ENCODE measurements around the gene LRRC23.
A peak's percentile ranks its signal among the peaks of the same experiment; 100 is the strongest.

Gene LRRC23

GRCh38 chr12:6941782-6942181 lies 37.2 kb downstream of the LRRC23 start:
- Histone ChIP-seq H3K4me1 (ENCODE audit: control insufficient read depth in 5 of 5, insufficient read depth in 5 of 5, low read length in 5 of 5) (peaks cover 14 to 75% (median 60%) of the 10 kb centered on the region in 5 donors), H3K27me3 (ENCODE audit: control insufficient read depth in 5 of 5, insufficient read depth in 4 of 5, low read length in 5 of 5) (no peaks in the 10 kb centered on the region), H3K27ac (ENCODE audit: low read depth, low read length) (no peak overlapping the region), H3K9ac (ENCODE audit: low read length in 5 of 5) (no peak overlapping the region), H3K36me3 (ENCODE audit: control insufficient read depth in 5 of 5, insufficient read depth in 5 of 5, low read length in 5 of 5) (peaks cover 0 to 41% (median 24%) of the 10 kb centered on the region in 5 donors), H3K4me3 (ENCODE audit: low read depth in 1 of 5, low read length in 5 of 5) (no peak overlapping the region), H3K9me3 (ENCODE audit: control insufficient read depth in 5 of 5, low read length in 5 of 5) (no peaks in the 10 kb centered on the region)

- Histone ChIP-seq H3K9ac (ENCODE audit: low read length in 5 of 5) (no peak overlapping the region), H3K4me3 (ENCODE audit: low read depth in 1 of 5, low read length in 5 of 5) (no peak overlapping the region), H3K36me3 (ENCODE audit: control insufficient read depth in 5 of 5, insufficient read depth in 5 of 5, low read length in 5 of 5) (peaks cover 0 to 40% (median 24%) of the 10 kb centered on the region in 5 donors), H3K4me1 (ENCODE audit: control insufficient read depth in 5 of 5, insufficient read depth in 5 of 5, low read length in 5 of 5) (peaks cover 14 to 71% (median 58%) of the 10 kb centered on the region in 5 donors), H3K27me3 (ENCODE audit: control insufficient read depth in 5 of 5, insufficient read depth in 4 of 5, low read length in 5 of 5) (no peaks in the 10 kb centered on the region), H3K27ac (ENCODE audit: low read depth, low read length) (peak overlapping the region; percentile 94), H3K9me3 (ENCODE audit: control insufficient read depth in 5 of 5, low read length in 5 of 5) (no peaks in the 10 kb centered on the region)
These were observed 37.7 kb downstream of the LRRC23 start for GRCh38 chr12:6942331-6942665.

GRCh38 chr12:6943389-6943721 lies 38.7 kb downstream of the LRRC23 start:
- H3K9me3 ChIP-seq (ENCODE audit: control insufficient read depth in 5 of 5, low read length in 5 of 5): no peaks in the 10 kb centered on the region
- H3K27ac ChIP-seq (ENCODE audit: low read depth, low read length): peak overlapping the region; percentile 94
- peak overlapping the region; percentile 28 to 91 (median 75) for H3K4me3 ChIP-seq (ENCODE audit: low read depth in 1 of 5, low read length in 5 of 5)
- H3K36me3 ChIP-seq (ENCODE audit: control insufficient read depth in 5 of 5, insufficient read depth in 5 of 5, low read length in 5 of 5): peaks cover 0 to 40% (median 27%) of the 10 kb centered on the region in 5 donors
- peaks cover 11 to 63% (median 48%) of the 10 kb centered on the region in 5 donors for H3K4me1 ChIP-seq (ENCODE audit: control insufficient read depth in 5 of 5, insufficient read depth in 5 of 5, low read length in 5 of 5)
- no peaks in the 10 kb centered on the region for H3K27me3 ChIP-seq (ENCODE audit: control insufficient read depth in 5 of 5, insufficient read depth in 4 of 5, low read length in 5 of 5)
- H3K9ac ChIP-seq (ENCODE audit: low read length in 5 of 5): peak overlapping the region; percentile 48 to 87 (median 79)

- Histone ChIP-seq H3K9me3 (ENCODE audit: control insufficient read depth in 5 of 5, low read length in 5 of 5) (no peaks in the 10 kb centered on the region), H3K27ac (ENCODE audit: low read depth, low read length) (peak within 1 kb of the TSS; percentile 94), H3K27me3 (ENCODE audit: control insufficient read depth in 5 of 5, insufficient read depth in 4 of 5, low read length in 5 of 5) (no peaks in the 10 kb centered on the region), H3K4me1 (ENCODE audit: control insufficient read depth in 5 of 5, insufficient read depth in 5 of 5, low read length in 5 of 5) (peaks cover 10 to 58% (median 43%) of the 10 kb centered on the region in 5 donors), H3K4me3 (ENCODE audit: low read depth in 1 of 5, low read length in 5 of 5) (peak within 1 kb of the TSS; percentile 68 to 91 (median 77)), H3K9ac (ENCODE audit: low read length in 5 of 5) (peak within 1 kb of the TSS; percentile 79 to 87 (median 84)), H3K36me3 (ENCODE audit: control insufficient read depth in 5 of 5, insufficient read depth in 5 of 5, low read length in 5 of 5) (peaks cover 0 to 40% (median 27%) of the 10 kb centered on the region in 5 donors)
These were observed 39.2 kb downstream of the LRRC23 start, which contains the start of the genes C12orf57 and RNU7-1 for GRCh38 chr12:6943722-6944380. C12orf57 (plus strand) TSS chr12:6944022; CDS start chr12:6944122, 100 bp downstream. RNU7-1 (plus strand) TSS chr12:6943816.

GRCh38 chr12:6944381-6945186 lies 40.0 kb downstream of the LRRC23 start:
- Histone ChIP-seq H3K27ac (ENCODE audit: low read depth, low read length) (peak overlapping the region; percentile 94), H3K27me3 (ENCODE audit: control insufficient read depth in 5 of 5, insufficient read depth in 4 of 5, low read length in 5 of 5) (no peaks in the 10 kb centered on the region), H3K36me3 (ENCODE audit: control insufficient read depth in 5 of 5, insufficient read depth in 5 of 5, low read length in 5 of 5) (peaks cover 0 to 33% (median 23%) of the 10 kb centered on the region in 5 donors), H3K9me3 (ENCODE audit: control insufficient read depth in 5 of 5, low read length in 5 of 5) (no peaks in the 10 kb centered on the region), H3K4me3 (ENCODE audit: low read depth in 1 of 5, low read length in 5 of 5) (peak overlapping the region; percentile 68 to 91 (median 77)), H3K9ac (ENCODE audit: low read length in 5 of 5) (peak overlapping the region; percentile 79 to 87 (median 84)), H3K4me1 (ENCODE audit: control insufficient read depth in 5 of 5, insufficient read depth in 5 of 5, low read length in 5 of 5) (peaks cover 8 to 54% (median 43%) of the 10 kb centered on the region in 5 donors)

GRCh38 chr12:6945613-6946012 lies 41.0 kb downstream of the LRRC23 start:
- Histone ChIP-seq H3K27ac (ENCODE audit: low read depth, low read length) (no peak overlapping the region), H3K27me3 (ENCODE audit: control insufficient read depth in 5 of 5, insufficient read depth in 4 of 5, low read length in 5 of 5) (no peaks in the 10 kb centered on the region), H3K9me3 (ENCODE audit: control insufficient read depth in 5 of 5, low read length in 5 of 5) (no peaks in the 10 kb centered on the region), H3K4me1 (ENCODE audit: control insufficient read depth in 5 of 5, insufficient read depth in 5 of 5, low read length in 5 of 5) (peaks cover 8 to 61% (median 45%) of the 10 kb centered on the region in 5 donors), H3K36me3 (ENCODE audit: control insufficient read depth in 5 of 5, insufficient read depth in 5 of 5, low read length in 5 of 5) (peaks cover 0 to 30% (median 20%) of the 10 kb centered on the region in 5 donors), H3K4me3 (ENCODE audit: low read depth in 1 of 5, low read length in 5 of 5) (no peak overlapping the region), H3K9ac (ENCODE audit: low read length in 5 of 5) (peak overlapping the region in 1 of 5 donors; percentile 41)

- peak overlapping the region in 2 of 5 donors; percentile 30 to 56 for H3K9ac ChIP-seq (ENCODE audit: low read length in 5 of 5)
- no peak overlapping the region for H3K27ac ChIP-seq (ENCODE audit: low read depth, low read length)
- no peaks in the 10 kb centered on the region for H3K27me3 ChIP-seq (ENCODE audit: control insufficient read depth in 5 of 5, insufficient read depth in 4 of 5, low read length in 5 of 5)
- H3K4me1 ChIP-seq (ENCODE audit: control insufficient read depth in 5 of 5, insufficient read depth in 5 of 5, low read length in 5 of 5): peaks cover 10 to 65% (median 40%) of the 10 kb centered on the region in 5 donors
- H3K9me3 ChIP-seq (ENCODE audit: control insufficient read depth in 5 of 5, low read length in 5 of 5): no peaks in the 10 kb centered on the region
- peaks cover 0 to 24% (median 14%) of the 10 kb centered on the region in 5 donors for H3K36me3 ChIP-seq (ENCODE audit: control insufficient read depth in 5 of 5, insufficient read depth in 5 of 5, low read length in 5 of 5)
- peak overlapping the region in 2 of 5 donors; percentile 14 to 43 for H3K4me3 ChIP-seq (ENCODE audit: low read depth in 1 of 5, low read length in 5 of 5)
These were observed 41.7 kb downstream of the LRRC23 start for GRCh38 chr12:6946033-6946919.

- Histone ChIP-seq H3K27me3 (ENCODE audit: control insufficient read depth in 5 of 5, insufficient read depth in 4 of 5, low read length in 5 of 5) (no peaks in the 10 kb centered on the region), H3K4me1 (ENCODE audit: control insufficient read depth in 5 of 5, insufficient read depth in 5 of 5, low read length in 5 of 5) (peaks cover 10 to 66% (median 38%) of the 10 kb centered on the region in 5 donors), H3K9me3 (ENCODE audit: control insufficient read depth in 5 of 5, low read length in 5 of 5) (no peaks in the 10 kb centered on the region), H3K36me3 (ENCODE audit: control insufficient read depth in 5 of 5, insufficient read depth in 5 of 5, low read length in 5 of 5) (peaks cover 0 to 18% (median 8%) of the 10 kb centered on the region in 5 donors), H3K9ac (ENCODE audit: low read length in 5 of 5) (peak overlapping the region in 1 of 5 donors; percentile 30), H3K27ac (ENCODE audit: low read depth, low read length) (no peak overlapping the region), H3K4me3 (ENCODE audit: low read depth in 1 of 5, low read length in 5 of 5) (peak overlapping the region in 2 of 5 donors; percentile 14 to 43)
These were observed 42.3 kb downstream of the LRRC23 start for GRCh38 chr12:6946920-6947374.

GRCh38 chr12:6947615-6948014 lies 43.0 kb downstream of the LRRC23 start:
- H3K36me3 ChIP-seq (ENCODE audit: control insufficient read depth in 5 of 5, insufficient read depth in 5 of 5, low read length in 5 of 5): peaks cover 0 to 15% (median 8%) of the 10 kb centered on the region in 5 donors
- peaks cover 10 to 72% (median 37%) of the 10 kb centered on the region in 5 donors for H3K4me1 ChIP-seq (ENCODE audit: control insufficient read depth in 5 of 5, insufficient read depth in 5 of 5, low read length in 5 of 5)
- H3K9ac ChIP-seq (ENCODE audit: low read length in 5 of 5): no peak overlapping the region
- H3K9me3 ChIP-seq (ENCODE audit: control insufficient read depth in 5 of 5, low read length in 5 of 5): no peaks in the 10 kb centered on the region
- H3K27ac ChIP-seq (ENCODE audit: low read depth, low read length): no peak overlapping the region
- no peak overlapping the region for H3K4me3 ChIP-seq (ENCODE audit: low read depth in 1 of 5, low read length in 5 of 5)
- H3K27me3 ChIP-seq (ENCODE audit: control insufficient read depth in 5 of 5, insufficient read depth in 4 of 5, low read length in 5 of 5): no peaks in the 10 kb centered on the region

Data from subcutaneous abdominal adipose tissue (tissue), 5 donors.